ENCODE data around the gene PDE11A.
A peak's percentile ranks its signal among the peaks of the same experiment; 100 is the strongest.

Gene PDE11A

GRCh38 chr2:177724398-177725287 is 347.9 kb downstream of the PDE11A start:
- DNase-seq (ENCODE audit: low read depth) = peak; percentile 15

GRCh38 chr2:177723235-177723634 is 349.3 kb downstream of the PDE11A start:
- DNase-seq (ENCODE audit: low read depth) = no peak

- no peak for DNase-seq (ENCODE audit: low read depth)
Measured at GRCh38 chr2:177721818-177722567, 350.6 kb downstream of the PDE11A start.

GRCh38 chr2:177721087-177721486 is 351.5 kb downstream of the PDE11A start:
- DNase-seq (ENCODE audit: low read depth) = no peak

GRCh38 chr2:177717831-177718618 is 354.6 kb downstream of the PDE11A start:
- no peak for DNase-seq (ENCODE audit: low read depth)

GRCh38 chr2:177716484-177716883 is 356.1 kb downstream of the PDE11A start:
- no peak for DNase-seq (ENCODE audit: low read depth)

- DNase-seq (ENCODE audit: low read depth) = no peak
Measured at GRCh38 chr2:177715771-177716170, 356.8 kb downstream of the PDE11A start.

- DNase-seq (ENCODE audit: low read depth) = no peak
Measured at GRCh38 chr2:177714704-177715103, 357.9 kb downstream of the PDE11A start.

GRCh38 chr2:177712462-177712861 is 360.1 kb downstream of the PDE11A start:
- DNase-seq (ENCODE audit: low read depth) = no peak

- DNase-seq (ENCODE audit: low read depth) = no peak
Measured at GRCh38 chr2:177711483-177712265, 360.9 kb downstream of the PDE11A start.

- no peak for DNase-seq (ENCODE audit: low read depth)
Measured at GRCh38 chr2:177710889-177711288, 361.7 kb downstream of the PDE11A start.

- DNase-seq (ENCODE audit: low read depth) = no peak
Measured at GRCh38 chr2:177709986-177710401, 362.6 kb downstream of the PDE11A start.

- DNase-seq (ENCODE audit: low read depth) = no peak
Measured at GRCh38 chr2:177708660-177709444, 363.7 kb downstream of the PDE11A start.

GRCh38 chr2:177708106-177708505 is 364.5 kb downstream of the PDE11A start:
- no peak for DNase-seq (ENCODE audit: low read depth)

GRCh38 chr2:177705511-177706173 is 366.9 kb downstream of the PDE11A start:
- DNase-seq (ENCODE audit: low read depth) = no peak

- no peak for DNase-seq (ENCODE audit: low read depth)
Measured at GRCh38 chr2:177703159-177703558, 369.4 kb downstream of the PDE11A start.

- no peak for DNase-seq (ENCODE audit: low read depth)
Measured at GRCh38 chr2:177698281-177698680, 374.3 kb downstream of the PDE11A start.

- no peak for DNase-seq (ENCODE audit: low read depth)
Measured at GRCh38 chr2:177694348-177694747, 378.2 kb downstream of the PDE11A start.

- no peak for DNase-seq (ENCODE audit: low read depth)
Measured at GRCh38 chr2:177693658-177694339, 378.8 kb downstream of the PDE11A start.
